Uterus (tissue), 4 donors: Measurements from ENCODE around the gene MACROH2A1. TPM values are rescaled to one million over a fixed set of nuclear protein-coding genes. Genes with fewer than 3 reads are reported as not detected.

Experiments
- DNase-seq, 2 donors: peaks; one replicate each; pipeline ENCODE4 v3.0.0-alpha.2; 2019 to 2020
- H3K27ac ChIP-seq, 2 donors: fragments of 200-600 bp; sonication (generic); 1 replicate in 1 of 2; 2 replicates in 1 of 2; pipeline ENCODE4 v1.5.1; 2016 to 2018
- H3K27me3 ChIP-seq, 2 donors: fragments of 200-600 bp; sonication (generic); one replicate each; pipeline ENCODE4 v1.5.1; 2018 to 2019; ENCODE audit warnings: control low read depth in 1 of 2
- H3K36me3 ChIP-seq, 2 donors: fragments of 200-600 bp; sonication (generic); one replicate each; pipeline ENCODE4 v1.5.1; 2019; ENCODE audit warnings: control low read depth in 1 of 2
- H3K4me1 ChIP-seq, 2 donors: fragments of 200-600 bp; sonication (generic); one replicate each; pipeline ENCODE4 v1.5.1; 2018 to 2019; ENCODE audit warnings: control low read depth in 1 of 2
- H3K4me3 ChIP-seq, 2 donors: fragments of 200-600 bp; sonication (generic); 1 replicate in 1 of 2; 2 replicates in 1 of 2; pipeline ENCODE4 v1.5.1; 2018 to 2019; ENCODE audit warnings: mild to moderate bottlenecking in 1 of 2
- H3K9me3 ChIP-seq, 2 donors: fragments of 200-600 bp; sonication (generic); one replicate each; pipeline ENCODE4 v1.5.1; 2019; ENCODE audit warnings: control low read depth in 1 of 2
- CTCF ChIP-seq, 4 experiments: fragments of 200-600 bp in 2 of 4; fragments of 450-650 bp in 2 of 4; sonication (generic) in 2 of 4; IDR thresholded peaks; one replicate each; pipeline ENCODE4 v1.5.1; 2016 to 2019; ENCODE audit warnings: antibody characterized with exemption in 4 of 4, mild to moderate bottlenecking in 2 of 4, moderate library complexity in 1 of 4
- POLR2A ChIP-seq, 2 donors: fragments of 450-650 bp; IDR thresholded peaks; one replicate each; pipeline ENCODE4 v1.6.1; 2016; ENCODE audit warnings: antibody characterized with exemption in 2 of 2, mild to moderate bottlenecking in 1 of 2, moderate library complexity in 1 of 2
- intact Hi-C: fragments of 100-400 bp; cut with DNase I; formaldehyde crosslinking; loops from one replicate; pipeline ENCODE4 v1.15.1; 2023; ENCODE audit warnings: low total_unique reads
- total RNA-seq, 4 donors: library from RNA; depleted of rRNA in 3 of 4; stranded (reverse); fragments of >200 nt in 3 of 4; gene quantifications; one replicate each; pipeline versions ENCODE4 v1.1.0 to v1.2.4, GENCODE V29; 2014 to 2023
- donor health status: DM: yes; HTN: yes; CAD: no.

MACROH2A1 gene
- total RNA-seq, 4 donors from 2014 or later: 121 to 200 (median 141) TPM

- TF ChIP-seq CTCF (IDR thresholded peaks at IDR 0.05): no peak
- TF ChIP-seq POLR2A (IDR thresholded peaks at IDR 0.05): no peak
- DNase-seq: no peak
- Histone ChIP-seq H3K27ac (no peak overlapping the region), H3K4me1 (no peaks in the 10 kb centered on the region), H3K9me3 (no peaks in the 10 kb centered on the region), H3K36me3 (no peaks in the 10 kb centered on the region), H3K4me3 (no peak overlapping the region), H3K27me3 (no peaks in the 10 kb centered on the region)
- intact Hi-C loops: no loop called here
Measured at GRCh38 chr5:135347392-135347791, 51.6 kb downstream of the MACROH2A1 start.

GRCh38 chr5:135345956-135346731 lies 52.9 kb downstream of the MACROH2A1 start:
- no peaks in the 10 kb centered on the region for H3K27me3 ChIP-seq
- H3K9me3 ChIP-seq: no peaks in the 10 kb centered on the region
- no peak overlapping the region for H3K4me3 ChIP-seq
- H3K27ac ChIP-seq: no peak overlapping the region
- no peaks in the 10 kb centered on the region for H3K4me1 ChIP-seq
- TF ChIP-seq POLR2A (IDR thresholded peaks at IDR 0.05) (no peak), CTCF (IDR thresholded peaks at IDR 0.05) (no peak)
- intact Hi-C loops: no loop called here
- H3K36me3 ChIP-seq: no peaks in the 10 kb centered on the region
- DNase-seq: no peak

- TF ChIP-seq POLR2A (IDR thresholded peaks at IDR 0.05) (no peak), CTCF (IDR thresholded peaks at IDR 0.05) (no peak)
- Histone ChIP-seq H3K4me3 (no peak overlapping the region), H3K9me3 (no peaks in the 10 kb centered on the region), H3K36me3 (no peaks in the 10 kb centered on the region), H3K27ac (no peak overlapping the region), H3K27me3 (no peaks in the 10 kb centered on the region), H3K4me1 (no peaks in the 10 kb centered on the region)
- no peak for DNase-seq
- intact Hi-C loops: no loop called here
Measured at GRCh38 chr5:135344349-135344748, 54.7 kb downstream of the MACROH2A1 start.

GRCh38 chr5:135343413-135343812 lies 55.6 kb downstream of the MACROH2A1 start:
- H3K4me3 ChIP-seq: no peak overlapping the region
- no peaks in the 10 kb centered on the region for H3K9me3 ChIP-seq
- no peaks in the 10 kb centered on the region for H3K27me3 ChIP-seq
- intact Hi-C loops: no loop called here
- H3K36me3 ChIP-seq: no peaks in the 10 kb centered on the region
- no peak overlapping the region for H3K27ac ChIP-seq
- DNase-seq: no peak
- TF ChIP-seq CTCF (IDR thresholded peaks at IDR 0.05) (no peak), POLR2A (IDR thresholded peaks at IDR 0.05) (no peak)
- H3K4me1 ChIP-seq: no peaks in the 10 kb centered on the region

GRCh38 chr5:135342551-135342875 lies 56.5 kb downstream of the MACROH2A1 start:
- Histone ChIP-seq H3K4me3 (no peak overlapping the region), H3K36me3 (no peaks in the 10 kb centered on the region), H3K27me3 (no peaks in the 10 kb centered on the region), H3K9me3 (no peaks in the 10 kb centered on the region), H3K4me1 (no peaks in the 10 kb centered on the region), H3K27ac (no peak overlapping the region)
- TF ChIP-seq POLR2A (IDR thresholded peaks at IDR 0.05): no peak
- no peak for TF ChIP-seq CTCF (IDR thresholded peaks at IDR 0.05)
- DNase-seq: no peak
- intact Hi-C loops: no loop called here
